NT2/D1 (cell line): Measurements from ENCODE around the gene STAT6.

Experiments used
- YY1 ChIP-seq: IDR thresholded peaks from 2 replicates; pipeline ENCODE4 v1.6.1; 2011; ENCODE audit not compliant: insufficient read length, insufficient read depth
- ZNF274 ChIP-seq: IDR thresholded peaks from 2 replicates; pipeline ENCODE4 v1.6.1; 2011; ENCODE audit warnings: mild to moderate bottlenecking, low read depth, low read length

- no peak for TF ChIP-seq YY1
- no peak for TF ChIP-seq ZNF274
Measured at GRCh38 chr12:57105011-57105753, 6.0 kb downstream of the STAT6 start.
